GM12875 (cell line): ENCODE results near the gene TFAP2D.

Source experiments
- H3K4me3 ChIP-seq: one replicate; pipeline ENCODE4 v1.5.1; 2011; ENCODE audit warnings: low read depth, low read length, control low read depth
- CTCF ChIP-seq: IDR thresholded peaks from 2 replicates; pipeline ENCODE4 v1.5.1; 2011; ENCODE audit warnings: low read depth, mild to moderate bottlenecking, control low read depth, inconsistent platforms, low read length, moderate library complexity, borderline replicate concordance; ENCODE audit not compliant: insufficient read depth

TFAP2D gene

DNA sequence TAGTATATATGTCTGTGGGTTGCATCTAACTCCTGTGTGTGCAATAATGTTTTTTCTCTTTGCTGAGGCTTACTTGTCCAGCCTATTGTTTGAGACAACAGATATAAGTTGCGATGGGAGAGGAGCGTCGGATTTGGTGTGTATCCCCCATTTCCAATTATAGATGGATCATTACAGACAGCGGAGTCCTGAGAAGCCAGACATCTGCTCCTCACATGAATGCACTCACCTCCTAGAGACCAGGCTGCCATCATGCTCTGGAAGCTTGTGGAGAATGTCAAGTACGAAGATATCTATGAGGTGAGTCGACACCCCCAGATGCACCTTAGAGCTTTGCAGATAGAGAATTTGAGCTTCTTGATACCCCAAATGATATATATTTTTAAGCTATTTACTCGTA lies 105.3 kb downstream of the TFAP2D start, which contains the start of gene TFAP2B:
TSS of gene TFAP2B (plus strand) at position 199 of the 400 bp plus-strand sequence. CDS start at position 220, 21 bp downstream.
- H3K4me3 ChIP-seq: no peak within 1 kb of the TSS
- no peak for TF ChIP-seq CTCF

GRCh38 chr6:50819466-50819903 lies 106.2 kb downstream of the TFAP2D start:
- H3K4me3 ChIP-seq: no peak overlapping the region

GRCh38 chr6:50819904-50820868 lies 106.9 kb downstream of the TFAP2D start:
- H3K4me3 ChIP-seq: no peak overlapping the region
- TF ChIP-seq CTCF: no peak

More at GRCh38 chr6:50819466-50819903, 106.2 kb downstream of the TFAP2D start:
- no peak for TF ChIP-seq CTCF

DNA sequence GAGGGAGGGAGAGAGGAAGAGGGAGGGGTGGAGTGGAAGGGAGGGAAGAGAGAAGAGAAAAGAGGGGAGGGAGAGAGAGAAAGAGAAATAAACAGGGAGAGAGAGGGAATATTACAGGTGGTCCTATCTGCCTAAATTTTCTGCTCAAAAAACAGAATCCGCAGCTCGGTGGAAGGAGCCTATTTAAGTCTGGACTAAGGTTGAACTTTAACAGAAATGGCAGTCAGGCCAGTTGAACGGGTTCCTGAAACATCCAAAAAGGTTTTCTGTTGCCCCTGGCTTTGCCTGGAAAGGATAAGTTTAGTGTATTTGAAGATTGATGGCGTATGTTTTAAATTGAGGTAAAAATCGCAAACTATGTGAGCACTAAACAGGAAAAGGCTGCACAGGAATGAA lies 107.5 kb downstream of the TFAP2D start:
- no peak overlapping the region for H3K4me3 ChIP-seq
- TF ChIP-seq CTCF: no peak

GRCh38 chr6:50821441-50822077 lies 108.2 kb downstream of the TFAP2D start:
- TF ChIP-seq CTCF: no peak
- H3K4me3 ChIP-seq: no peak overlapping the region

- H3K4me3 ChIP-seq: no peak overlapping the region
- no peak for TF ChIP-seq CTCF
These were observed 108.8 kb downstream of the TFAP2D start for GRCh38 chr6:50822078-50822476.
